ENCODE results near the gene BMPER. TPM values are rescaled to one million over a fixed set of nuclear protein-coding genes. Genes with fewer than 3 reads are reported as not detected.

Gene BMPER
- total and polyA plus RNA-seq, 12 donors: 0.29 to 1.9 (median 0.85) TPM; not detected in 2

- DNase-seq: no peak
- Histone ChIP-seq H3K27ac (no peak overlapping the region), H3K36me3 (replicated peaks in 1 of 2) (no peaks in the 10 kb centered on the region), H3K9me3 (replicated peaks in 1 of 3) (no peaks in the 10 kb centered on the region), H3K4me3 (no peak overlapping the region), H3K27me3 (no peaks in the 10 kb centered on the region), H3K4me1 (replicated peaks in 1 of 2) (peaks cover 0 to under 1% of the 10 kb centered on the region in 2 donors)
- 67 to 79% (median 72%) methylated on average over 9 of the region's 9 CpGs for WGBS, 4 donors
- TF ChIP-seq POLR2A (IDR thresholded peaks at IDR 0.05): no peak
- no peak for TF ChIP-seq CTCF (IDR thresholded peaks at IDR 0.05)
- intact Hi-C loops (cut with DNase I): no loop called here
These were observed 170.4 kb downstream of the BMPER start for GRCh38 chr7:34075523-34076370.

DNA sequence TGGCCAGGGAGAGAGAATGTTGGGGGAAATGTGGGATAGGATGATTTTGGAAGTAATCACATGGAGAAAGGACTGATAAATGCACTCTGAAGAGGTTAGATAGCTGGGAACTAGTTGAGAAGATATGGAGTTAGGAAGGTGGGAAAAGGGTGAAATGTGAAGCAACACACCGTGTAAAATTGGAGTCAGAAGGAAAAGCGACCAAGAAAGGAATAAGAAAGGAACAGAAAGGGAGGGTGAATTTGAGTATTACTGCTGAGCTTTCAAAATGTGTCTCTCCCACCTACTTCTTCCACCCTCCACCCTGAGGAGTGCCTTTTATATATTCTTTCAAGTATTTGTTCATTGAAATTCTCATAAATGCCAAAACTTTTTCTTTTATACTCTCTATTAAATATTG, 171.8 kb downstream of the BMPER start:
- no peak for DNase-seq
- TF ChIP-seq CTCF (IDR thresholded peaks at IDR 0.05) (no peak), POLR2A (IDR thresholded peaks at IDR 0.05) (no peak)
- Histone ChIP-seq H3K27me3 (no peaks in the 10 kb centered on the region), H3K36me3 (replicated peaks in 1 of 2) (no peaks in the 10 kb centered on the region), H3K4me3 (no peak overlapping the region), H3K4me1 (replicated peaks in 1 of 2) (no peaks in the 10 kb centered on the region), H3K27ac (no peak overlapping the region), H3K9me3 (replicated peaks in 1 of 3) (no peaks in the 10 kb centered on the region)
- 80 to 91% (median 86%) methylated on average over 2 of the region's 2 CpGs for WGBS, 4 donors
- intact Hi-C loops (cut with DNase I): no loop called here

- intact Hi-C loops (cut with DNase I): no loop called here
- no peak overlapping the region for H3K4me3 ChIP-seq
- no peak for DNase-seq
- WGBS, 4 donors: 79 to 94% (median 86%) methylated on average over 15 to 30 of the region's 30 CpGs
- no peak for TF ChIP-seq POLR2A (IDR thresholded peaks at IDR 0.05)
- no peak for TF ChIP-seq CTCF (IDR thresholded peaks at IDR 0.05)
- no peaks in the 10 kb centered on the region for H3K9me3 ChIP-seq (replicated peaks in 1 of 3)
- no peaks in the 10 kb centered on the region for H3K36me3 ChIP-seq (replicated peaks in 1 of 2)
- H3K27ac ChIP-seq: no peak overlapping the region
- H3K4me1 ChIP-seq (replicated peaks in 1 of 2): no peaks in the 10 kb centered on the region
- no peaks in the 10 kb centered on the region for H3K27me3 ChIP-seq
These were observed 173.5 kb downstream of the BMPER start for GRCh38 chr7:34078864-34079263.

DNA sequence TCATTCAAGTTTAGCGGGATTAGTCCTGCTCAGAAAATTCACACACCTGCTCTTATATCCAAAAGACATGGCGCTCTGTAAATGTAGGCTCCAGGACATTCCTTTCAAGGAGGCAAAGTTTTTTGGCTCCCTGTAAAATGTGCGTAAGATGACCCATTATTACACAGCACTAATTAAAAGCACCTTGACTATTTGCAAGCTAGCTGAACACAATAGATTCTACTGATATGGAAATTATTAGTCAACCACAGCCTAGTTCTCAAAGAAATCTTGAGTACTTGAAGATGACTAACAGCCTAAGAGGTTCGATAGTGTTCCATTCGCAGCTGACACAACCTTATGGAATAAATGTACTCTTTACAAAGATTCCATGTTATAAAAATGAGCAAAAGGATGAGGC, 175.2 kb downstream of the BMPER start:
- intact Hi-C loops (cut with DNase I): no loop called here
- H3K27ac ChIP-seq: no peak overlapping the region
- 86 to 90% (median 89%) methylated on average over 5 of the region's 5 CpGs for WGBS, 4 donors

More for the DNA sequence above, 175.2 kb downstream of the BMPER start:
- Histone ChIP-seq H3K4me1 (replicated peaks in 1 of 2) (no peaks in the 10 kb centered on the region), H3K27me3 (no peaks in the 10 kb centered on the region), H3K9me3 (replicated peaks in 1 of 3) (no peaks in the 10 kb centered on the region), H3K36me3 (replicated peaks in 1 of 2) (no peaks in the 10 kb centered on the region), H3K4me3 (no peak overlapping the region)
- TF ChIP-seq CTCF (IDR thresholded peaks at IDR 0.05): no peak
- TF ChIP-seq POLR2A (IDR thresholded peaks at IDR 0.05): no peak
- no peak for DNase-seq

All from adrenal gland (tissue), 12 donors.